ENCODE measurements around the gene MADCAM1.

- TF ChIP-seq ZFP30 (CRISPR knock-in tag; IDR thresholded peaks at IDR 0.05), result no peak
- TF ChIP-seq PATZ1 (CRISPR knock-in tag; IDR thresholded peaks at IDR 0.05; ENCODE audit: borderline replicate concordance), result no peak
- no peak for TF ChIP-seq ZNF70 (CRISPR knock-in tag; IDR thresholded peaks at IDR 0.05)
- TF ChIP-seq RARB (CRISPR knock-in tag; IDR thresholded peaks at IDR 0.05), result no peak
- TF ChIP-seq OSR1 (CRISPR knock-in tag; IDR thresholded peaks at IDR 0.05), result no peak
- no peak for TF ChIP-seq ARNTL (CRISPR knock-in tag; IDR thresholded peaks at IDR 0.05; ENCODE audit: borderline replicate concordance, low read depth)
- TF ChIP-seq TCF4 (CRISPR knock-in tag; IDR thresholded peaks at IDR 0.05; ENCODE audit: borderline replicate concordance), result no peak
Measured at GRCh38 chr19:457636-458035, 38.6 kb upstream of the MADCAM1 start.
